ENCODE measurements around the gene PARP8. TPM values are rescaled to one million over a fixed set of nuclear protein-coding genes. Genes with fewer than 3 reads are reported as not detected.
"Not testable (repeated sequence)": the region's sequence is repeated elsewhere in the genome, so short reads cannot be mapped to it uniquely, and the experiment has no call there.

PARP8 gene
- total RNA-seq, 1 experiment from 2014 or later, result 23.2 TPM

- TF ChIP-seq ZNF423 (CRISPR knock-in tag; IDR thresholded peaks at IDR 0.05), result no peak
- TF ChIP-seq AR (CRISPR knock-in tag; IDR thresholded peaks at IDR 0.05), result no peak
- TF ChIP-seq E2F5 (CRISPR knock-in tag; IDR thresholded peaks at IDR 0.05), result no peak
- no peak for TF ChIP-seq GABPB1 (CRISPR knock-in tag; IDR thresholded peaks at IDR 0.05)
- TF ChIP-seq CREB1 (CRISPR knock-in tag; IDR thresholded peaks at IDR 0.05), result no peak
- TF ChIP-seq TCF7 (CRISPR knock-in tag; IDR thresholded peaks at IDR 0.05; ENCODE audit: low read depth), result no peak
- no peak for TF ChIP-seq ZNF138 (CRISPR knock-in tag; conservative IDR thresholded peaks at IDR 0.05)
- TF ChIP-seq ETV6 (CRISPR knock-in tag; IDR thresholded peaks at IDR 0.05), result no peak
These were observed 1.3 kb upstream of the PARP8 start (continued) for GRCh38 chr5:50665091-50665490.

GRCh38 chr5:50665761-50666202 is 655 bp upstream of the PARP8 start:
- H3K36me3 Mint-ChIP-seq; ATAC-seq; DNase-seq (ENCODE audit: low spot score); POLR2A ChIA-PET; H3K9me3 Mint-ChIP-seq; H3K27me3 Mint-ChIP-seq (ENCODE audit: low read depth): not testable (repeated sequence)
- CTCF ChIA-PET, result interaction anchor here (0.8 kb wide), 1 partner anchor 64 kb away, joined by 3 read pairs; no protein-coding TSS in a partner anchor
- Mint-ChIP-seq H3K4me1 (peaks cover 36% of the 10 kb centered on the region), H3K4me3 (peak overlapping the region; percentile 93), H3K27ac (peak overlapping the region; percentile 97)

- Mint-ChIP-seq H3K36me3 (no peaks in the 10 kb centered on the region), H3K4me3 (peak overlapping the region; percentile 95), H3K27ac (peak overlapping the region; percentile 94), H3K9me3 (no peaks in the 10 kb centered on the region), H3K4me1 (peaks cover 45% of the 10 kb centered on the region), H3K27me3 (ENCODE audit: low read depth) (peaks cover 6% of the 10 kb centered on the region)
- ChIA-PET POLR2A (interaction anchor here (1.1 kb wide), 1 partner anchor 71 kb away, joined by 4 read pairs; no protein-coding TSS in a partner anchor), CTCF (no interaction called here)
- peak; percentile 66 for DNase-seq (ENCODE audit: low spot score)
- peak; percentile 47 for ATAC-seq
- 0 out of 2 replicates have a peak, but pooled peaks have one; percentile 75 for TF ChIP-seq ZBTB43 (CRISPR knock-in tag; IDR thresholded peaks at IDR 0.05)
- no peak for TF ChIP-seq EMX1 (CRISPR knock-in tag; IDR thresholded peaks at IDR 0.05)
- TF ChIP-seq CREB1 (CRISPR knock-in tag; IDR thresholded peaks at IDR 0.05), result no peak
- TF ChIP-seq ERG (CRISPR knock-in tag; IDR thresholded peaks at IDR 0.05), result no peak
- TF ChIP-seq ZNF219 (CRISPR knock-in tag; IDR thresholded peaks at IDR 0.05; ENCODE audit: borderline replicate concordance), result no peak
- TF ChIP-seq USF2 (CRISPR knock-in tag; IDR thresholded peaks at IDR 0.05), result no peak
- no peak for TF ChIP-seq ZNF263 (CRISPR knock-in tag; IDR thresholded peaks at IDR 0.05; ENCODE audit: low read depth)
- TF ChIP-seq PRDM15 (CRISPR knock-in tag; IDR thresholded peaks at IDR 0.05), result peak; percentile 83
- TF ChIP-seq E2F4 (CRISPR knock-in tag; IDR thresholded peaks at IDR 0.05; ENCODE audit: borderline replicate concordance, low read depth), result no peak
- 0 out of 2 replicates have a peak, but pooled peaks have one; percentile 58 for TF ChIP-seq MYBL2 (CRISPR knock-in tag; IDR thresholded peaks at IDR 0.05)
- no peak for TF ChIP-seq FOXK1 (CRISPR knock-in tag; IDR thresholded peaks at IDR 0.05)
- TF ChIP-seq FOXP1 (CRISPR knock-in tag; IDR thresholded peaks at IDR 0.05; ENCODE audit: borderline replicate concordance), result peak; percentile 25; the same call in 1 of the 2 replicates
These were observed 701 bp downstream of the PARP8 start for GRCh38 chr5:50667023-50667652.

Data from WTC11 (cell line).